ENCODE results near the gene CTU2. TPM values are rescaled to one million over a fixed set of nuclear protein-coding genes. Genes with fewer than 3 reads are reported as not detected.
A peak's percentile ranks its signal among the peaks of the same experiment; 100 is the strongest.

The CTU2 gene
- total RNA-seq, 1 experiment from 2014 or later = 52.4 TPM

DNA sequence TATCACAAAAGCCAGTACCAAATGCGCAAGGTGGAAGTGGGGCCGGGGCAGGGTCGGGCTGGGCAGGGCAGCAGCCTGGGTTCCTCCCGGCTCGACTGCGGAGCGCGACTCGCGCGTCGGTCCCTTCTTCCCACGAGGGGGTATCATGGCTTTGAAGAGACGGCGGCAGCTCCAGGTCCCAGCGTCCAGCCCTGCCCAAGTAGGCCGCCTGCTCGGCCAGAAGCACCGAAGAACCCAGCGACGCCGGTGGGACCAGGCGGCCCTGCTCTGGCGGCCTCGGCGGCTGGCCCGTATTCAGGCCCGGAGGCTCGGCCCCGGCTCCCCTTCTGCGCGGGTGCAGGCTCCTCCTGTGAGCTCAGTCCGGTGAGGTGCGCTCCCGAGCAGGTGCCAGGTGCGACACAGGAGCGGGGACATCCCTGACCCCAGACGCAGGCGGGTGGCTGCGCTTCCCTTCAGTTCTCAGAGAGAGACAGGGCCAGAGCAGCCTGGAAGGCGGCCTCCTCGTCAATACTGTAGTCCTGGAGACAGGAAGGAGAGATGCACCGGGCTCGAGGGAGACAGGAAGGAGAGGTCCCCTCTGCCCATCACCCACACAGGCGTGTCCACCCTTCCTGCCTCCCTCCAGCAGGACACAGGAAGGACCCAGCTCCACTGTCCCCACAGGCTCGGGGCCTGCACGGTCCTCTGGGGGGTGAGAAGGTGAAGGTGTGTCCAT, 9.0 kb upstream of the CTU2 start:
- H3K27me3 Mint-ChIP-seq (ENCODE audit: low read depth) = no peaks in the 10 kb centered on the region
- no peak overlapping the region for H3K4me3 Mint-ChIP-seq
- ATAC-seq (no peak), DNase-seq (ENCODE audit: low spot score) (no peak)
- peaks cover 3% of the 10 kb centered on the region; the same call in 1 of the 2 replicates for H3K36me3 Mint-ChIP-seq
- ChIA-PET POLR2A (no interaction called here), CTCF (interaction anchor here (0.7 to 2.2 kb wide), 8 partner anchors 10 to 137 kb away, joined by 3 to 21 read pairs (median 5); no protein-coding TSS in a partner anchor)
- no peaks in the 10 kb centered on the region for H3K9me3 Mint-ChIP-seq
- no peaks in the 10 kb centered on the region for H3K4me1 Mint-ChIP-seq
- peak overlapping the region; percentile 36; the same call in 1 of the 2 replicates for H3K27ac Mint-ChIP-seq
- TF ChIP-seq ZNF263 (CRISPR knock-in tag; IDR thresholded peaks at IDR 0.05; ENCODE audit: low read depth) = no peak
- no peak for TF ChIP-seq ZNF423 (CRISPR knock-in tag; IDR thresholded peaks at IDR 0.05)
- no peak for TF ChIP-seq ZNF317 (CRISPR knock-in tag; IDR thresholded peaks at IDR 0.05; ENCODE audit: borderline replicate concordance, low read depth)
- TF ChIP-seq, protein P1, sequence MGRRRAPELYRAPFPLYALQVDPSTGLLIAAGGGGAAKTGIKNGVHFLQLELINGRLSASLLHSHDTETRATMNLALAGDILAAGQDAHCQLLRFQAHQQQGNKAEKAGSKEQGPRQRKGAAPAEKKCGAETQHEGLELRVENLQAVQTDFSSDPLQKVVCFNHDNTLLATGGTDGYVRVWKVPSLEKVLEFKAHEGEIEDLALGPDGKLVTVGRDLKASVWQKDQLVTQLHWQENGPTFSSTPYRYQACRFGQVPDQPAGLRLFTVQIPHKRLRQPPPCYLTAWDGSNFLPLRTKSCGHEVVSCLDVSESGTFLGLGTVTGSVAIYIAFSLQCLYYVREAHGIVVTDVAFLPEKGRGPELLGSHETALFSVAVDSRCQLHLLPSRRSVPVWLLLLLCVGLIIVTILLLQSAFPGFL (CRISPR knock-in tag; IDR thresholded peaks at IDR 0.05; ENCODE audit: borderline replicate concordance) = no peak
- no peak for TF ChIP-seq ZNF138 (CRISPR knock-in tag; conservative IDR thresholded peaks at IDR 0.05)
- TF ChIP-seq ATF1 (CRISPR knock-in tag; IDR thresholded peaks at IDR 0.05) = no peak
- TF ChIP-seq, protein P2, sequence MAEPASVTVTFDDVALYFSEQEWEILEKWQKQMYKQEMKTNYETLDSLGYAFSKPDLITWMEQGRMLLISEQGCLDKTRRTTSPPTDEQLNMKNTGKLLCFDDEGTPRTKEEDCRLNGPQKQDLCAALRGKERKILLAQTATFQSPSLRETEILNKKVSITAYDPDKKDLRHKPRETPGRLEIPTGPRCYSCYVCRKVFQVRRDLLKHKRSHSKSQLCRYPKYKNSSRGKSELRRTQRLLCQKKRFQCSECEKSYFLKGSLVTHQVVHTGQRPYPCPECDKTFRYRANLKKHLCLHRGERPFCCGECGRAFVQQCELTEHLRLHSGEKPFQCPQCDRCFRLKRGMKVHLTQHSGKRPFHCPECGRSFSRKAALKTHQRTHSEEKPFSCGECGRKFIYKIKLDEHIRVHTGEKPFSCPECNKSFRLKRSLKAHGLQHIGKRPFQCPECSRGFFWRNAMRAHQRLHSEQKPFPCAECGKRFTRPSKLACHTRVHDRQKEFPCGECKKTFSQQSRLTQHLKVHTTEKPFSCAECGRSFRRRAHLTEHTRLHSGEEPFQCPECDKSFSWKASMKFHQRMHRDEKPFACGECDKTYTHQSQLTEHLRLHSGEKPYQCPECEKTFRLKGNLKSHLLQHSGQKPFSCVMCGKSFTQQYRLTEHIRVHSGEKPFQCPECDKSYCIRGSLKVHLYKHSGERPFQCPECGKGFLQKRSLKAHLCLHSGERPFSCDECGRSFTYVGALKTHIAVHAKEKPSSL (CRISPR knock-in tag; conservative IDR thresholded peaks at IDR 0.05) = no peak
- no peak for TF ChIP-seq KAT7 (CRISPR knock-in tag; IDR thresholded peaks at IDR 0.05; ENCODE audit: borderline replicate concordance)
- no peak for TF ChIP-seq ZBTB21 (CRISPR knock-in tag; IDR thresholded peaks at IDR 0.05; ENCODE audit: borderline replicate concordance)
- TF ChIP-seq, protein P3, sequence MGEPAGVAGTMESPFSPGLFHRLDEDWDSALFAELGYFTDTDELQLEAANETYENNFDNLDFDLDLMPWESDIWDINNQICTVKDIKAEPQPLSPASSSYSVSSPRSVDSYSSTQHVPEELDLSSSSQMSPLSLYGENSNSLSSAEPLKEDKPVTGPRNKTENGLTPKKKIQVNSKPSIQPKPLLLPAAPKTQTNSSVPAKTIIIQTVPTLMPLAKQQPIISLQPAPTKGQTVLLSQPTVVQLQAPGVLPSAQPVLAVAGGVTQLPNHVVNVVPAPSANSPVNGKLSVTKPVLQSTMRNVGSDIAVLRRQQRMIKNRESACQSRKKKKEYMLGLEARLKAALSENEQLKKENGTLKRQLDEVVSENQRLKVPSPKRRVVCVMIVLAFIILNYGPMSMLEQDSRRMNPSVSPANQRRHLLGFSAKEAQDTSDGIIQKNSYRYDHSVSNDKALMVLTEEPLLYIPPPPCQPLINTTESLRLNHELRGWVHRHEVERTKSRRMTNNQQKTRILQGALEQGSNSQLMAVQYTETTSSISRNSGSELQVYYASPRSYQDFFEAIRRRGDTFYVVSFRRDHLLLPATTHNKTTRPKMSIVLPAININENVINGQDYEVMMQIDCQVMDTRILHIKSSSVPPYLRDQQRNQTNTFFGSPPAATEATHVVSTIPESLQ (CRISPR knock-in tag; IDR thresholded peaks at IDR 0.05) = no peak

DNA sequence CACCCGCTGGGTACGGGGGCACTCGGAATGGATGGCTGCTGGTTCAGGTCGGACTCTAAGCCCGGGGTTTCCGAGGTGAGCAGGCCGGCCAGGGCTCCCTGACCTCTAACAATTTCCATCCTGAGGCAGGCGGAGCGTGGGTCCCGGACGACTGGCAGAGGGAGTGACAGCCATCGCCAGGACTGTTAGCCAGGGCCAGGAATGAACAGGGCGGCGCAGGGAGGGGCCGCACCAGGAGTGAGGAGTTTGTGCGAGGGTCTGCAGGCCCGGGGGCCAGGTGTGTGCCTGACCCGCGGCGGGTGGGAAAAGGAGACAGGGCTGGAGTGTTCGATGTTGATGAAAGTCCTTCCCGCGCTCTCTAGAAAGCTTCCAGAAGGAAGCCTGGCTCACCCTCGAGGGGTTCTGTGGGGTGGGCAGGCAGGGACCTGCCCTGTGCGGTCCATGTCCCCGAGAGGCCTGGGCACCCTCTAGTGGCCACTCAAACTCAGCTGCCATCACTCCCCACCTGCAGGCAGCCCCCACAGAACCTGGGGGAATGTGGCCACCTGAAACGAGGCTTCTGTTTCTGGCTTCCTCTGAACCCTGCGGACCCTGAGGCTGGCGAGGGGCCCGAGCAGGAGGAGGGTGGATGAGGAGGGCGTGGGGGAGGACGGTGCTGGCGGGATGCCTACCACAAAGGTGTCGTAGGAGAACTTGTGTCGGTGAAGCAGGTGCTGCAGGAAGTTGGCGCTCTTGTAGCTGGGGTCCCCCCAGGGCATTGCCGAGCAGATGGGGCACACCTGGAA, 8.3 kb upstream of the CTU2 start:
- ATAC-seq = peak; percentile 61
- CTCF ChIA-PET = interaction anchor here (0.7 to 2.2 kb wide), 11 partner anchors 11 to 137 kb away, joined by 3 to 21 read pairs (median 4); partner anchors contain the start of gene IL17C

More for the DNA sequence above, 8.3 kb upstream of the CTU2 start:
- POLR2A ChIA-PET = no interaction called here
- Mint-ChIP-seq H3K27ac (peak overlapping the region; percentile 36; the same call in 1 of the 2 replicates), H3K9me3 (no peaks in the 10 kb centered on the region), H3K4me3 (no peak overlapping the region), H3K36me3 (peaks cover 3% of the 10 kb centered on the region; the same call in 1 of the 2 replicates), H3K4me1 (no peaks in the 10 kb centered on the region), H3K27me3 (ENCODE audit: low read depth) (no peaks in the 10 kb centered on the region)
- no peak for TF ChIP-seq ZNF671 (CRISPR knock-in tag; IDR thresholded peaks at IDR 0.05)
- TF ChIP-seq FOXK1 (CRISPR knock-in tag; IDR thresholded peaks at IDR 0.05) = 0 out of 2 replicates have a peak, but pooled peaks have one; percentile 17
- no peak for TF ChIP-seq ZNF138 (CRISPR knock-in tag; conservative IDR thresholded peaks at IDR 0.05)
- TF ChIP-seq, protein P4, sequence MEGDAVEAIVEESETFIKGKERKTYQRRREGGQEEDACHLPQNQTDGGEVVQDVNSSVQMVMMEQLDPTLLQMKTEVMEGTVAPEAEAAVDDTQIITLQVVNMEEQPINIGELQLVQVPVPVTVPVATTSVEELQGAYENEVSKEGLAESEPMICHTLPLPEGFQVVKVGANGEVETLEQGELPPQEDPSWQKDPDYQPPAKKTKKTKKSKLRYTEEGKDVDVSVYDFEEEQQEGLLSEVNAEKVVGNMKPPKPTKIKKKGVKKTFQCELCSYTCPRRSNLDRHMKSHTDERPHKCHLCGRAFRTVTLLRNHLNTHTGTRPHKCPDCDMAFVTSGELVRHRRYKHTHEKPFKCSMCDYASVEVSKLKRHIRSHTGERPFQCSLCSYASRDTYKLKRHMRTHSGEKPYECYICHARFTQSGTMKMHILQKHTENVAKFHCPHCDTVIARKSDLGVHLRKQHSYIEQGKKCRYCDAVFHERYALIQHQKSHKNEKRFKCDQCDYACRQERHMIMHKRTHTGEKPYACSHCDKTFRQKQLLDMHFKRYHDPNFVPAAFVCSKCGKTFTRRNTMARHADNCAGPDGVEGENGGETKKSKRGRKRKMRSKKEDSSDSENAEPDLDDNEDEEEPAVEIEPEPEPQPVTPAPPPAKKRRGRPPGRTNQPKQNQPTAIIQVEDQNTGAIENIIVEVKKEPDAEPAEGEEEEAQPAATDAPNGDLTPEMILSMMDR (IDR thresholded peaks at IDR 0.05) = 0 out of 2 replicates have a peak, but pooled peaks have one; percentile 14
- TF ChIP-seq MYBL2 (CRISPR knock-in tag; IDR thresholded peaks at IDR 0.05) = no peak
- TF ChIP-seq, protein P5, sequence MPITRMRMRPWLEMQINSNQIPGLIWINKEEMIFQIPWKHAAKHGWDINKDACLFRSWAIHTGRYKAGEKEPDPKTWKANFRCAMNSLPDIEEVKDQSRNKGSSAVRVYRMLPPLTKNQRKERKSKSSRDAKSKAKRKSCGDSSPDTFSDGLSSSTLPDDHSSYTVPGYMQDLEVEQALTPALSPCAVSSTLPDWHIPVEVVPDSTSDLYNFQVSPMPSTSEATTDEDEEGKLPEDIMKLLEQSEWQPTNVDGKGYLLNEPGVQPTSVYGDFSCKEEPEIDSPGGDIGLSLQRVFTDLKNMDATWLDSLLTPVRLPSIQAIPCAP (CRISPR knock-in tag; IDR thresholded peaks at IDR 0.05) = no peak
- no peak for TF ChIP-seq KAT7 (CRISPR knock-in tag; IDR thresholded peaks at IDR 0.05; ENCODE audit: borderline replicate concordance)
- no peak for TF ChIP-seq CREM (CRISPR knock-in tag; IDR thresholded peaks at IDR 0.05)
- no peak for TF ChIP-seq TP53 (CRISPR knock-in tag; IDR thresholded peaks at IDR 0.05)
- TF ChIP-seq, protein P6, sequence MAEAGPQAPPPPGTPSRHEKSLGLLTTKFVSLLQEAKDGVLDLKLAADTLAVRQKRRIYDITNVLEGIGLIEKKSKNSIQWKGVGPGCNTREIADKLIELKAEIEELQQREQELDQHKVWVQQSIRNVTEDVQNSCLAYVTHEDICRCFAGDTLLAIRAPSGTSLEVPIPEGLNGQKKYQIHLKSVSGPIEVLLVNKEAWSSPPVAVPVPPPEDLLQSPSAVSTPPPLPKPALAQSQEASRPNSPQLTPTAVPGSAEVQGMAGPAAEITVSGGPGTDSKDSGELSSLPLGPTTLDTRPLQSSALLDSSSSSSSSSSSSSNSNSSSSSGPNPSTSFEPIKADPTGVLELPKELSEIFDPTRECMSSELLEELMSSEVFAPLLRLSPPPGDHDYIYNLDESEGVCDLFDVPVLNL (CRISPR knock-in tag; IDR thresholded peaks at IDR 0.05; ENCODE audit: borderline replicate concordance, low read depth) = no peak
- TF ChIP-seq ELF4 (CRISPR knock-in tag; IDR thresholded peaks at IDR 0.05; ENCODE audit: low read depth) = no peak
- DNase-seq (ENCODE audit: low spot score) = peak; percentile 58
